DMS53 treated with DMSO at 0.1 percent for 48 hours (cell line): ENCODE data around the gene FRMD3.

Experiments used
- DNase-seq: peaks from one replicate; lab custom pipeline; 2025; ENCODE audit not compliant: unreplicated experiment; lab: John Stamatoyannopoulos, UW

The FRMD3 gene

DNA sequence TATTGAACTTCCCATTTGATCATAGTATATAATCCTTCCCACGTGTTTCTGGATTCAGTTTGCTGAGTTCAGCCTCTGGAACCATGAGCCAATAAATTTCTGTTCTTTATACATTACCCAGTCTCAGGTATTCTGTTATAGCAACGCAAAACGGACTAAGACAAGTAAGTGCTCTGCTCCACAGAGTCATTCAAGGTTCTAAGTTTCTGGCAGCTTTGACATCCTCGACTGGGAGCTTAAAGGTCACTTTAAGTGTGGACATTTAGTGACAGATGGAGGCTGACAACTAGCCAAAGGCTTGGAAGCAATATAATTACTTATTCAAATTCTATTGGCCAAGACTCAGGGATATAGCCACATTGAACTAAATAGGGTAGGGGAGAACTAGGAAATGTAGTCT, 297.5 kb downstream of the FRMD3 start:
- no peak for DNase-seq

DNA sequence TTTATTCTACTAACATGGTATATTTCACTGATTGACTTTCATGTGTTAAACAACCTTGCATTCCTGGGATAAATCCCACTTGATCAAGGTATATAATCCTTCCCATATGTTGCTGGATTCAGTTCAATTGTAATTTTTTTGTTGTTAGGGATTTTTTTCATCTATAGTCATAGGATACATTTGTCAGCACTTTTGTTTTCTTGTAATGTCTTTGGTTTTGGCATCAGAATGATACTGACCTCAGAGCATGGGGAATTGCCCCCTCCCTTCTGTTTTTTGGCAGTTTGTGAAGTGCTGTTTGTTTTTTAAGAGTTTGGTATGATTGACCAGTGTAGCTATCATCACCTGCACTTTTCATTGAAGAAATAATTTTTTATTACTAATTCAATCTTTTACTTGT, 298.5 kb downstream of the FRMD3 start:
- no peak for DNase-seq

DNA sequence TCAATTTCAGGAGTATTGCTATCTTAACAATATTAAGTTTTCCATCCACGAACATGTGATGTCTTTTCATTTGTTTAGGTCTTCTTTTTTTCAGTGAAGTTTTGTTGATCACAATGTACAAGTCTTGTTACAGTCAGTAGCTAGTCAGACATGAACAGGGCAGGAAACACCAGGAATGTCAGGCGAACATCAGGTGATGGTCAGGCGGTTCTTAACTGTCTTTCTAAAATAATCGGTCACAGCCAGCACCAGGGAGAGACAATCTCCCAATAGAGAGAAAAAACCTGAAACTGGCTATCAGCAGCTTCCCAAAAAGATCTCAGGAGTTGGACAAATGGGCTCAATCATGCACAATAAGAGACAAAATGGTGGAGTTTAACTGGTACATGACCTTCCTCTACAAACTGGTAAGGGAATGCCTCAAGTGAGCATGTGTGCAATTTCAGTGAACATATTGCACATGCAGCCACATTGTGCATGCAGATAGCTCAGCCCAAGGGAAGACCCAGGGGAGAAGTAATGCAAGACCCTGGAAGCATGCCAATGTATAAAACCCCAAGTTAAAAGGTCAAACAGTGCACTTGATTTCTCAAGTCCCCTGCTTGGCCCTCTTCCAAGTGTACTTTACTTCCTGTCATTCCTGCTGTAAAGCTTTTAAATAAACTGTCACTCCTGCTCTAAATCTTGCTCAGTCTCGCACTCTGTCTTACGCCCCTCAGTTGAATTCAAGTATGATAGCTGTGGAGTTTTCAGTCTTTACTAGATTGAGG, 299.1 kb downstream of the FRMD3 start:
- DNase-seq = no peak

DNA sequence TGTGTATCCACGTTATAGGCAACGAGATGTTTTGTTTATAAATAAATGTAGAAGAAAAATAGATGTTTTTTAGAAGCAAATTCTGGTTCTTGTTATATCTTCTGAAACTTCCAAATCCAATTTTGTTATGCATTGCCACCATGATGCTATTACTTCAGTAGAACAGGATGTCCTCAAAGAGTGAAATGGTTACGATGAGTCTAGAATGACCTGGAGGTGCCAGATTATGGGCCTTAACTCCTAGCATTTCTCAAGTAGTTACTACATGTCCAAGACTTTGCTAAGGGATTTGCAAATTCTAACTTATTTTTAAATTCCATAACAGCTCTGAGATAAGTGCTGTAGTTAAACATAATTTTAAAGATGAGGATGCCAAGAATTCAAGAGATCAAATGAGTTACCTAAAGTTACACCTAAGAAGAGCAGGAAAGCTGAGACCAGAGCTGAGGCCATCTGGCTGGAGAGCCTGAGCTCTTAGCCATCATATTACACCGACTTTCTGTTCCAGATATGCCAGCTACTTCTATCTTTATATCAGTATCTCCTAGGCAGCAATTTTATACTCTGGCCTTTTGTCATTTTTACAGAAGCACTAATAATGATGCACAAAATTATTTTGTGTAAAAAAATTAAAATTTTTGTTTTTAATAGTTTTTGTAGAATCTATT, 302.0 kb downstream of the FRMD3 start:
- no peak for DNase-seq

DNA sequence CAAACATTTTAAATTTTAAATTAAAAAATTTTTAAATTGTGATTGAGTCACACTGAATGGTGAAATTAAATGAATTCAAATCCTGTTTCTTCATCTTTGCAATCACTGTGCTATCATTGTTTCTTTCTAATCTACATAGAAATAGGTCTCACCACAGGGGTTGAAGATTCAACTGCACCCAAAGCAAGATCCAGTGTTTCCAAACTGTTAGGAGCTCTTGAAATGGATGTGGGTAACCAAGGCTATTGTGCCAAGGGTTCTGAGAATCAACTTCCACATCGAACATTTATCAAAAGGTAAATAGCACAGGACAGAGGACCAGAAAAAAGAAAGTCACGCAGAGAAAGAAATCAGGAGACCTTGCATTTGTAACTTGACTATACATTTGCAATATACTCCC, 302.7 kb downstream of the FRMD3 start:
- no peak for DNase-seq

DNA sequence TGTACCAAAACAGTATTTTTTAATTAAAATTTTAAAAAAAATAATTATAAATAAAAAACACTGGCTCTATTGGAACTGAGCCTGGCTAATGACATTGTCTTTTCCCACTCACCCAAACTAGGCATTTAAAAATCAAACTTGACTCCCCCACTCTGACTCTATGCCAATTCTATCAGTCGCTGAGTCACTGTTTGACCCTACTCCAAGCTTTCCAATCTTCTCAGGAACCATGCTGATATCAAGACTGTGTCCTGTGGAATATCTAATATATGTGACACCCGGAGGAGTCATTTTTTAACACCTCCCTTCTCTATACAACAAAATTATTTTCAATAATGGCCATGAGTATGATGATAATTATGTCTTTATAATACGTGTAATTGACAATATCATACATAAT, 303.7 kb downstream of the FRMD3 start:
- DNase-seq = no peak

DNA sequence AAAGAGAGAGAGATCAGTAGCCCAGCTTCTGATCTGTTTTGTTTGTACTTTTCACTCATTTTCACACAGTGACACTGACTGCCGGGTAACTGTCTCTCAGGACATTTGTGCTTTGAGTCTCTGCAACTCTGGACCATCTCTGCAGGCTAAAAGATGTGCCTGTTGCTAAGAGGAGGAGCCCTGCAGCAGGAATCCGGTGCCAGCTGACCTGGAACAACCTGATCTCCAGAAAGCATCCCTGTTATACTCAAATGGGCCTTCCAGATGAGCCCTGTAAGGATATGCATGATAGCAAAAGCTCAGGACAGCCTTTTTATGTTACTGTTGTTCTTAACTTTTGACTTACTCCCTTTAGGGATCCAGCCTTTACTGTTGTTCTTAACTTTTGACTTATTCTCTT, 304.6 kb downstream of the FRMD3 start:
- no peak for DNase-seq

DNA sequence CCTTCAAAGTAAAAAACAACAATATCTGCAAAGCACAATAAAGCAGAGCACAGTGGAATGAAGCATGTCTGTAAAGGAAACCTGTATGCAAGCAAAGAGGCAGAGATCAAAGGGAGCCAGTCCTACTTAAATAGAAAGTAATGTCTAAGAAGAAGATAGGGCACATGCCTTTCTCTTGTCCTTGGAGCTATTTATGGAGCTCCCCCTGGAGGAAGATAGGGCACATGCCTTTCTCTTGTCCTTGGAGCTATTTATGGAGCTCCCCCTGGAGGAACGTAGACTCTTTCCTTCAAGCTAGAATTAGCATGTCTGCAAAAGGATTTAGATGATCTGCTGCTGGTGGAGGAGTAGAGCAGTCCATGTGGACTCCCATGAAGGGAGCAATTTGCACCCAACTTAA, 307.2 kb downstream of the FRMD3 start:
- DNase-seq = no peak

DNA sequence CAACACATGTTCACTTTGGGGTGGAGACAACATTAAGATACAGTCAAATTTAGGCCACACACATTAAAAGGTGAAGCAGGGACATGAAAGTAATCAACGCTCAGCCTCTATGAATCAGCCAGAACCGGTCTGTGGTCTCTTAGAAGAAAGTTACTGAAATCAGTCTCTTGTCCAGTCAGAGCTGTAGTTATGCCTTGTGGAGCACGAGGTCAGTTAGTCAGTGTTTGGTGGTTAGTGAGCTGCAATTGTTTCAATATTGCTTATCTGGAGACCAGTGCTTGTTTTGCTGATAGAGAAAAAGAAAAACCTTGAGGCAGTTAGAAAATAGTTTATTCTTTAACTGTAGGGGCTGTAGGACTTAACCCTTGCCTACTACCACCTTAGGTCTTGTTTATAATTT, 317.5 kb downstream of the FRMD3 start:
- no peak for DNase-seq

DNA sequence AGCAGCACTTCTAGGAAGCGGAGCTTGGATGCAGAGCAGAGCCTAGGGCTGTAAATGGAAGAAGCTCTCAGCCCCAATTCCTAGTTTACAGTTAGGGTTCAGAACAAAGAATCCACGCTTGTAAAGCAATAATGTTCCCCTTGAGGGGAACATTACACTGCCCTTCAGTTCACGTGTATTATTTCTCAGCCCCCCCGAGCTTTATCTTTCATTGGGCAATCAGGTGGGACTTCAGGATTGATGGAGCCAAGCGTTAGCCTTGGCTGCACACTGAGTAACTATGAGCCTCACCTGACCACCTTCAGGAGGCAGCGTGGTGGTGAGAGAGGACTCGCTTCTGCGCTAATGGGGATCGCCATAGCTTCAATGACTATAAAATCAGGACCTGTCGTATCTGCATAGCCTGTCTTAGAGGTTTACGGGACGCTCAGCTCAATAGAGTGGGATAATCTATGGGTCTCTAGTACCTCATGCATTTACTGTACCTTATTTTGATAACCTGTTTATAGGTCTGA, 318.2 kb downstream of the FRMD3 start:
- no peak for DNase-seq

DNA sequence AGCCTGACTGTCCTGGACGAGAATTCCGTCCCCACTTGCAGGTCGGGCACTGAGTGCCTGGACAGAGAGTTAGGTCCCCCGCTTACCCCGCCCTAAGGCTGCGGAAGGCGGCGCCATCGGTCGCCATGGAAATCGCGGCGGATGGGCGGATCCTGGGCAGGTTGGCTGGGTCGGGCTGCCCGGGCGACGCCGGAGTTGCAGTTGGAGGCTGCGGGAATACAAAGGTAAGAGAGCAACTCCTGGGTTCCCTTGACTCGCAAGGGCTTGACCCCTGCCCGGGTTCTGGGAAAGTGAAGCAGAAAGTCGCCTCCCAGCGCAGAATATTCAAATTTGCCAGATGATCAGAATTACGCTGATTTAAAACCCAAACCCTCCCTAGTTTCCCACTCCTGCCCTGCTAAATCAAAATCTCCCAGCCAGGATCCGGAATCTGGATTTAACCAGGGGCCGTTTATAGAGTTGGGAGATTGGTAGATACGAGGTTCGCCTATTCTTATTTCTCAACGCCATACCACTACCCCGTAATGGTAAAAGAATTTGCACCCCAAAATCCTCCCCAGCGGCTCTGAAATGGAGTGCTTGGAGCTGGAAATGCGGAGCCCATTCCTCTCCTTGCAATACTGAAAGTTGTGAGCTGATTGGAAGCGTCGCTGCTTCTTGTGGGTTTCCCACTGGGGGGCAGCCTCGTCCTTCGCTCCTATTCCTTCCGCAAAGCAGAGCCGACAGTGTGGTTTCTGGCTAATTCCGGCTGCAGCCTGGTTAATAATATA, 318.9 kb downstream of the FRMD3 start:
- peak; percentile 79 for DNase-seq

DNA sequence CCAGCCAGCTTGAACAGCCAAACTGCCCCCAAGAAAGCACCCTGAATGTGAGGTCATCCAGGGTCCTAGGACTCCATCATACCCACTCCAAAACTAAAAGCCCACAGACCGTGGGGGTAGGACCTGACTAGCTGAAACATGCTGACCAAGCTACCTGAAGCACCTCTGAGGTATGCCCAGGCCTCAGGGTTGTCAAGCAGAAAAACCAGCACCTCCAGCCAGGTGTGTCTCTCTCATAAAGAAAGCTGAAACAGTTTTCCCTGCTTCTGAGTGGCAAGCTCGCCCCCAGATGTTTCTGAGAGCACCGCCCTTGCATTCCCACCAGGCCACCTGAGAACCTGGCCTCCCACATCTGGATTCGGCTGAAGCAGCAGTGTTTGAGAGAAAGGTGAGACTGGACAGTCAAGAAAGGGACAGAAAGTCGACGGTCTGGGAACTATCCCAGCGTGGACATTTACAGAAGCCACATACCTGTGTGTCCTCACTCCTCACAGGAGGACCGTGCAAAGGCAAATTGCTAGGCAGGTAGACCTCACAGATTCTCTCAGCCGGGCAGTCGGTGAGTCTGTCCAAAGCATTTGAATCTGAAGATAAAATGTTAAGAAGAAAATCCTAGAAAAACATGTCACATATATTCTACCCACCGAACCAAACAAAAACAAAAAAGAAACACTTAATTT, 319.6 kb downstream of the FRMD3 start:
- no peak for DNase-seq

DNA sequence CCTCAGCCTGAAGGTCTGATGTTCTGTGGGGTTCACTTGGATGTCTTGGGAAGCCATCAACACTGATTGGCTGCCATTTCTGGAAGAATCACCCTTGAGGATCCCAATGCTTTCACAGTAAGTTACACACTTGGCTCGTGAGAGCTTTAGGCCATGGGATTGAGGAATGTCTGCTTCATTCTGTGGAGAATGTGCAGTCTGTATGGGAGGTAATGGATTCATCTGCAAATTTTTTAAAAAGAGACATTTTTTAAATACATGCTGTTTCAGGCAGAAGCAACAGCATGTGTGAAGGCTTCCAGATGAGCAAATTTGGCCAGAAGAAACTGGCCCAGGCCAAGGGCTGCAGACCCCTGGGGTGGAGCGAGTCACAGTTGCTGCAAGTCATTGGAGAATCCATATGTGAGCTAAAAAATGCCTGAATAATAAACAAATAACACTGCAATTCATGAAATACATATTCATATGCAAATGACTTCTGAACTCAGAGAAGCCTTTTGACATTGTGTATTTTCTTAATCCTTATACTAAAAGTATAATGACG, 328.9 kb downstream of the FRMD3 start:
- no peak for DNase-seq

DNA sequence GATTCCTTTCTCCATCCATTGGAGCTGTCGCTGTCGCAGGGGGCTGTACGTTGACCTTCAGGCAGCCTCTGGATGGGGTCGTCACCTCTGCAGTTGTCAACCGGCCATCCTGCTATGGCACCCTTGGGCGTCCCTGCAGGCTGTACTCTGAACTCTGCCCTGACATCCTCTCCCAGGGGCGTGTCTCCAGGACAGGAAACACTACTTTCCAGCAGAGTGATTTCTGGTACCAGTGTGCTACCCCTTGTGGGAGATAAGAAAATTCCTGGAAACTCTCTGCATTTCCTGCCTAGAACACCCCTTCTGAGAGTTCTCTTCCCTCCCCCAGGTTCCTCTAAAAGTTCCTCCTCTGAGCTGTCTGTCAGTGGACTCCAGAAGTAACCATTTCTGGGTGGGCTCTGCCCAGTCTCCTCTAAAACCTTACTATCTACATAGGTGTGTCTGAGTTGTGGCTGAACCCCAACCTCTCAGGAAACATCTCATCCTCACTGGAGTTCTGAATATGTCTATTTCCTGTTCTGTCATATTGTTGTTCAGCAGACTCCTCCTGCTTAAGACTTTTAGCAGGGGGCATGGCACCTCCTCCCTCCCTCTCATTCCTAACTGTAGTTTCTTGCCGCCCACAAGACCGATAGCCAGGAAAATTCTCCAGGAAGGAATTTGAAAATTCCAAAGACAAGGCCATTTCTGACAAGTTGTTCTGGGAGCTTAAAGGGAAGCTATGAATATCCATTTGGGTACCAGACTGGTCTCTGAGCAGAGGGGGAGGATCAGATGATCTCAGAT, 329.9 kb downstream of the FRMD3 start:
- no peak for DNase-seq

DNA sequence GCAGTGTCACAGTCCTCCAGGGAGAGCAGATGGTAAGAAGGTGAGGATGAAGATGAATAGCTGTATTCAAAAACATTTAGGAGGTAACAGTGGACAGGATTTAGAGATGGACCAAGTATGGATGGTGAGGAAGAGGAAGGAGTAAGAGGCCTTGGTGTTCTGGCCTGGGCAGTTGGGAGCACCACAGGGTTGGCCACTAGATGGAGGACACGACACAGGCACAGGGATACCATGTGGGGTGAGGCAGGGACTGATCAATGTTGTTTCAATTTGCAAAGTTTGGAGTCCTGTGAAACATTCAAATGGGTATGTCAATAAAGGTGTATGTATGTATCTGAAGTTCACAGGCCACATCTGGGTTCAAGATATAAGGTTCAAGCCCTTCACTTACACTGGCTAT, 334.2 kb downstream of the FRMD3 start:
- no peak for DNase-seq

DNA sequence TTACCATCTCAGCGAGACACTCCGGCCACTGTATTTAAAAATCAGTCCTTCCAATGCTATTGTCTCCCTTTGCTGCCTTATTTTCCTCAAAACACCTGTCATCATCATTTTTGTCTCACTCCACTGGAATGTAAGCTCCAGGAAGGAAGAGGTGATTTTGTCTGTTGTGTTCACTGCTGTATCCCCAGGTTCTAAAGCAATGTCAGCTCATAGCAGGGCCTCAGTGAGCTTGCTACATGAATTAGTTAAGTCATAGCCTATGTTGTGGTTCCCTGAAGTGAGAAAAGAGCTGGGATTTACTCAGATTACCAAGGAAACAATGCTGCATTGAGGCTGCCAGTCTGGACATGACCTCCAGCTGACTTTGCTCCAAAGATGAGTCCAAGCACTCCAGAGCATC, 337.7 kb downstream of the FRMD3 start:
- DNase-seq = no peak

DNA sequence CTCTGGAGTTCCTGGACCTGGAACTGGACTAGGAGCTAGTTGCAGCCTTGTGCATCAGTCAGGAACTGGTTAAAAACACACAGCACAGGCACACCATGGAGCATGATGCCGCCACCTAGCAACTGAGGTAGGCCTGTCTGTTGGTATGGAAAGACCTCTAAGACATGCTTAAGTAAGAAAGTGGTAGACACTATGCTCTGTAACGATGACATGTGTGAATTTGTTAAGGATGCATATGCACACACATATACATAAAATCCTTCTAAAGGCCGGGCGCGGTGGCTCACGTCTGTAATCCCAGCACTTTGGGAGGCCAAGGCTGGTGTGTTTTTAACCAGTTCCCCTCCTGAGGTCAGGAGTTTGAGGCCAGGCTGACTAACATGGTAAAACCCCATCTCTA, 338.4 kb downstream of the FRMD3 start:
- DNase-seq = no peak

DNA sequence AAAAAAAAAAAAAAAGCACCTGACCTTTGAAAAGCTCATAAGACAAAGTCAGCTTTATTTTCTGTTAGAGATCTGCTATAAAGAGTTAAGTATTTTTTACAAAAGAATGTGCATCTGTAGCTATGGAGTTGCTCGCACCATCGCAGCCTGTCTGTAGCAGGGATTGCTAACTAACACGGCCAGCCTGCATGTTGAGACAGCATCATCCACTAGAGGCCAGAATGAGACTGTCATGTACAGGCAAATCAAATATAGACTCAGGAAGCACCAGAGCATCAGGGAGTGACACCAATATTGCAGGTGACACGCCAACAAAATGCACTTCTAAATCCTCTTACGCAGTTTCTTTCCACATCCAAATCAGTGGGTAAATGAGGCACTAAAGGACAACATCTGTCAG, 339.0 kb downstream of the FRMD3 start:
- DNase-seq = peak; percentile 47

DNA sequence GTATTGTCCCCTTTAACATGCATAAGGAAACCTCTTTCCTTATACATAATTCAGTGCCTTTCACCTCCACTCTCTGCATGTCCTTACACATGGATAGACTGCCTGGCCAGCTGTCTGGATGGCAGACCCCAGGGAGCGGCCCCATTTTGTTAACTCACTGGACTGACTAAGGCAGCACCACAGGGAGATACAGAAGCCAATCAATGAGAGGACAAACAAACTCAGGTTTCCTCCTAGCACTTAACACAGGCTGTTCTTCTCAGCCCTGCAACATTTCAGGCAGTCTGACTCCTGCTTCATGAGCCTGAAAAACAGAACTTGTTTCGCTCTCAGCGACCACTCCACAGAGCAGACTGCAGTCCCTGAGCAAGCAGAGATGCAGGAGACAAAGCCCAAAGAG, 339.8 kb downstream of the FRMD3 start:
- no peak for DNase-seq

DNA sequence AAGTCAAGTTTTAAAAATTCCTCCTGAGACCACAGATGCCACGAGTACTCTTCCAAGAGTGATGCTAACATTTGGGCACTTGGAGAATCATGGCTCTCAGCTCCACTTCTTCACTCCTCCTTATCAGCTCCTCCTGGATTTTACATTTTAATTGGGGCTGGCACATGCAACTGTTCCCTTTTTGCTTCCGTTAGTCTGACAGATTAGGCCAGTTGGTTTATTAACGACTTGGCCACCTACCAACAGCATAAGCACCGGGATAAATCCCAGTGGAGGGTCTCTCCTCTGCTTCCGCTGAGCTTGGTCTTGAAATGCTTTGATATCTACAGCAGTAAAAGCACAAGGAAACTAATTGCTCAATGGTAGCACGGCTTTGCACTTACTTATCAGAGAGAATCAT, 340.6 kb downstream of the FRMD3 start:
- DNase-seq = no peak
